Astrocyte (in vitro differentiated cells and primary cell): ENCODE data around the gene ARHGAP28.

Source experiments
- CTCF ChIP-seq: IDR thresholded peaks from 2 replicates; pipeline ENCODE4 v1.5.1; 2011; ENCODE audit warnings: low read depth, mild to moderate bottlenecking, inconsistent platforms, low read length, moderate library complexity; ENCODE audit not compliant: insufficient read depth
- EZH2 ChIP-seq: IDR thresholded peaks from 2 replicates; pipeline ENCODE4 v1.6.1; 2012; ENCODE audit warnings: mild to moderate bottlenecking, low read length, inconsistent platforms; ENCODE audit not compliant: insufficient read depth

GRCh38 chr18:6759579-6759978 is 30.1 kb downstream of the ARHGAP28 start:
- TF ChIP-seq CTCF (no peak), EZH2 (no peak)
